ENCODE data around the gene IQCF2.
"Not testable (repeated sequence)": the region's sequence is repeated elsewhere in the genome, so short reads cannot be mapped to it uniquely, and the experiment has no call there.

The IQCF2 gene

DNA sequence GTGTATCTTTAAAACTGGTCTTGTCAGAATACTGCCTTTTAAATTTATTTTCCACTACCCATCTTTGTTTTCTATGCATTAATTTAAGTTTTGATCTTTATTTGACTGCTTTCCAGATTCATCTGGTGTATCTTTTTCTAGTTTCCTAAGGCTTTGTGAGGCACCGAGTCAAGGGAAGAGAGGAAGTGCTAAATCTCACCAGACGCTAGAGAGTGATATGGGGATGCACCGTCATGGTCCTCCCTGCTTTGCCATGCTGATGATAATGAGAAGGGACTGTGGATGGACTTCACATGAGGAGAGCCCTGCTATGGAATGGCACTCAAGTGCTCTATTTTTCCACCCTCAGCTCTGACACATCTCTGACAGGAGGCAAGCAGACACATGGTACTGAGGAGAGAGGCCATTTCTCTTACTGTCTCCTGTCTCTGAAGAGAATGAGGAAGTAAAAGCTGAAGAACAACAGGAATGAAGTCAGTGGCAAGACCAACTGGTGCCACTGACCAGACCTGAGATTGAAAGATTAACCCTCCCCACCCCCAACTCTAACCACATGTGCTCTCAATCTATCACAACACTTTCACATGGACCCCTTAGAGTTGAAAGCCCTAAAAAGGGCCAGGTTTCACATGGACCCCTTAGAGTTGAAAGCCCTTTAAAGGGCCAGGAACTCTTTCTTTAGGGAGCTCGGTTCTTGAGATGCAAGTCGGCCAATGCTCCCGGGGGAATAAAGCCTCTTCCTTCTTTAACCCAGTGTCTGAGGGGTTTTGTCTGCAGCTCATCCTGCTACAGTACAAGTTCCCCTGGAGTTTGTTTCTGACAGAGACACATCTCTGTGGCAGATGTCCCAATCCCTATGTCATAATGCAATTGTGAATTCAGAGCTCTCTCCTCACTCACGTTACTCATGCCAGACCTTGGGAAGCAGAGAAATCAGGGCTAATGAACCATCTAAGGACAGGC lies at the start of gene IQCF2:
Gene IQCF2, plus strand, starts transcription at position 913 of the 963 bp plus-strand sequence. CDS start 52 bp downstream, outside the sequence.
- no peak for DNase-seq

DNA sequence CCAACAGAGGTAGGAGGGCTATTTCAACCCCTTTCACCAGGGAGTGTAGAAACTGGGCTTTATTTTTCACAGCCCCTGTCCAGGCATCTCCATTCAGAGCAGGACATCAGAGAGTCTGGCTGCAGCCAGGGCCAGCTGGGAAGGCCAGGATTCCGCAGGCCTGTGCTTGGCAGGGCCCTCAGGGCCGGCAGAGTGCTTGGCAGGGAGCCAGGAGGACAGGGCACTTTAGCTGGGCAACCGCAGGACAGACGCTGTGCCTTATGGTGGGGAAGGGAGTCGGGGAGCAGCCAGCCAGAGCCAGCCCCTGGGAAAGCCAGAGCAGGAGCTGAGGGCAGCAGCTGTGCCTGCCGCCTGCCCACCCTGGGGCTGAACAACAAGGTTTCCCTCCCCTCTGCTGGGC lies 47.9 kb upstream of the IQCF2 start:
- DNase-seq = no peak

DNA sequence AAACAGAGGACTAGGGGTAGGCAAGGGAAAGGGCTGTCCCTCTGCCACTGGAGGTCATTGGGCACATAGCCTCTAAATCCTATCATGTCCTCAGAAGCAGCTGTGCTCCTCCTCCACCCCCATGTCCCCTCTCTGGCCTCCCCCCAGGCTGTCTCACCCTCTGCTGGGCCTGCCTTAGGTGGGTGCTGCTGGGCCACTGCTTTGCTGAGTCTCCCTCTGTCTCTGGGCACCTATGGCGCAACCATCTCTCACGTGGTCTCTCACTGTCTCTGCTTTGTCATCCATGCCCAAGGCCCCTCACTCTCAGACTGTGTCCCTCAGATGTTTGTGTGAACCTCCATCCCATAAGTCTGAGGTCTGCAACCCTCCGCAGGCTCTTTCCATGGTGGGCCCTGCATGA lies 47.4 kb upstream of the IQCF2 start:
- DNase-seq = no peak

DNA sequence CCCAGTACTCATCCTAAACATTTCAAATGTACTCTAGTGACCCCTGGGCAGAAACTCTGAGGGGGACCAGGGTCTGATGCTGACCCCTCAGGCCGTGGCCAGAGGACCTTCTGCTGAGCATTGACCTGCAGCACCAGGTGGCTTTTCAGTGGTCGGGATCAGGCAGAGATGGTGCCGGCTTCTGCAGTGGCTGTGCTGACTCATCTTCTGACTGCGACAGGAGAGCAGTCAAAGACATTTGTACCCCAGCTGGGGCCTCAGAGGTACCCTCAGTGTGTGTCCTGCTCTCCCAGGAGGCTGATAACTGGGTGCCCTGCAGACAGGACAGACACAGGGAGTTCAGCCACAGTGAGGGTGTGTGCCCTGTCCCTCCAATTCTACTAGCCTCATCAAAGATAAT lies 45.8 kb upstream of the IQCF2 start:
- no peak for DNase-seq

DNA sequence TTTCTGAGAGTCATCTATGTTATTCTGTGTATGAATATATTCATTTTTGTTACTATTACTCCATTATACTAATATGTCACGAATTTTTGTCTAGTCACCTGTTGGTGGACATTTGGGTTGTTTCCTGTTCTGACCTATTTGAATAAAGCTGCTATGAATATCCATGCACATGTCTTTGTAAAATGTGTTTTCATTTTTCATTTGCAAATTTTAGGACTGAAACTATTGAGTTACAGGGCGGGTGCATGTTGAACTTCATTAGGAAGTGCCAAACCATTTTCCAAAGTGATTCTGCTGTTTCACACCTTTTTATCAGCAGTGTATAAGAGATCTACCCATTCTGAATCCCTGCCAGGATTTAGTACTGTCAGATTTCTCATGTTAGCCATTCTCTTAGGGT lies 44.7 kb upstream of the IQCF2 start:
- DNase-seq = no peak

DNA sequence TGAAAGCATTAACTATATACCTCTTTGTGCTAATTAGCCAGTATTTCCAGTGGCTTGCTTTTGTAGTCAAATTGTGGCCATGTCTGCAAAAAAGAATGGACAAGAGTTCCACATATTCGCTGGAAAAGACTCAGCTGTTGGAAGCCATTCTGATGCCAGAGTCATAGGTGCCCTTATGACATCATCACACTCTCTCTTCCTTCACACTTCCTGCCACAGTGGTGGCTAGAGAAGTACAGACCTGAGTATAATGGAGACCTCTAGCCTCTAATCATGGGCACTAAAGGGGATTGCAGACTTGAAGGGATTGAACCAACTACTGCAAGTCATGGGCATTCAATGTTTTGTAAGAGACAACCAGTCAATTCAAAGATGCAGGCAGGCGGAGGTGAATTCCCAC lies 44.0 kb upstream of the IQCF2 start:
- DNase-seq = no peak

DNA sequence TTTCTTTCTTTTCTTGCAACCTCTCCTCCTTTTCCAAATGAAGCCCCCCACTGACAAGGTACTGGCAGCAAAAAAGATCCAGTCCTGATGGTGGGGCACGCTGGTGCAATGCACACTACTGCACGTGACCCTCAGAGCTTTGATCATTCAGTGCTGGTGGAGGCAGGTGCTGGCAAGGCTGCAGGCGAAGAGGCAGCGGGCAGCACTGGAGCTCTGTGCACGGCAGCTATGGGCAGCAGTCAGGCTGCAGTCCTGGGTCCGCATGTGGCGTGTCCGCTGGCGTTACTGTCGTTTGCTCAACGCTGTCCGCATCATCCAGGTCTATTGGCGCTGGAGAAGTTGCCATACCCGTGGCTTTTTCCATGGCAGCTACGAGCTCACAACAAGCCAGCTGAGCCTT lies 42.3 kb upstream of the IQCF2 start:
- DNase-seq = no peak

DNA sequence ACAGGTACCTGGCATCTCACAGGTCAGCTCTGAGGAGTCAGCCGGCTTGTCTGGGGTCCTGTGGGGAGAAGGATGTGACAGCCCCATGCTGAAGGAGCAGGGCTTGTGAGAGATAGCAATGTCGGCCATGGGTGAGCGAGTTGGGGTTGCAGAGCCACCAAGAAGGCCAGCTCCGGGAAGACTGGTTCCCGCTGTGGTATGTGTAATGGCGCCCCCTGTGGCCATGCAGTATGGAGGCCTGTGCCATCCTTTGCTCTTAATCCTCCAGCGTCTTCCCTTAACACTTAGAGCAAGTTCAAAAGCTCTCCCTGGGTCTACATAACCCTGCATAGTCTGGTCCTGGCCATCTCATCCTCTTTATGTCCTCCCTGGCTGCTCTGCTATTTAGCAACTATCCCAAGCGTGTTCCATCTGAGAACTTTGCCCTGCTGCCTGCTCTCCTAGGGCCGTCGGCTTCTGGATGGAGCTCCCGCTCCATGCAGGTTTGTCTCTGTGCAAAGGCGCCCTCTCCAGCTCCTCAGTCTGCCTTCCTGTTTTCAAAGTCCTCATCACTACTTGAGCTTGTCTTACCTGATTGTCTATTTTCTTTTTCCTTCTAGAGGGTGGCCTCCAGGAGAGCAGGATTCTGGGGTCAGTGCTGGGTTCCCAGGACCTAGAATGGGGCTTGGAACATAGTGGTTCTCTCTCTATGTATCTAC lies 41.6 kb upstream of the IQCF2 start:
- peak; percentile 4 for DNase-seq

DNA sequence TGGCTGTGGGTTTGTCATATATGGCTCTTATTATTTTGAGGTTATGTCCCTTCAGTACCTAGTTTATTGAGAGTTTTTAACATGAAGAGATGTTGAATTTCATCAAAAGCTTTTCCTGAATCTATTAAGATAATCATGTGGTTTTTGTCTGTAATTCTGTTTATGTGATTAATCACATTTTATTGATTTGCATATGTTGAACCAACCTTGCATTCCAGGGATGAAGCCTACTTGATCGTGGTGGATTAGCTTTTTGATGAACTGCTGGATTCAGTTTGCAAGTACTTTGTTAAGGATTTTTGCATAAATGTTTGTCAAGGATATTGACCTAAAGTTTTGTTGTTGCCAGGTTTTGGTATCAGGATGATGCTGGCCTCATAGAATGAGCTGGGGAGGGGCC lies 33.1 kb upstream of the IQCF2 start:
- DNase-seq = no peak

DNA sequence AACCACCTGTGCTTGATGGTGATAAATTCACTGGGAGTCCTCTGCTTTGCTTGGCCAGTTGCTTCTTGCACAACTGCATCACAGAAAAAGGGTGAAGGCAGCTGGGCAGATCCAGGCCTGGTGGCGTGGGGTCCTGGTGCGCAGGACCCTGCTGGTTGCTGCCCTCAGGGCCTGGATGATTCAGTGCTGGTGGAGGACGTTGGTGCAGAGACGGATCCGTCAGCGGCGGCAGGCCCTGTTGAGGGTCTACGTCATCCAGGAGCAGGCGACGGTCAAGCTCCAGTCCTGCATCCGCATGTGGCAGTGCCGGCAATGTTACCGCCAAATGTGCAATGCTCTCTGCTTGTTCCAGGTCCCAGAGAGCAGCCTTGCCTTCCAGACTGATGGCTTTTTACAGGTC lies 31.1 kb upstream of the IQCF2 start:
- DNase-seq = no peak

DNA sequence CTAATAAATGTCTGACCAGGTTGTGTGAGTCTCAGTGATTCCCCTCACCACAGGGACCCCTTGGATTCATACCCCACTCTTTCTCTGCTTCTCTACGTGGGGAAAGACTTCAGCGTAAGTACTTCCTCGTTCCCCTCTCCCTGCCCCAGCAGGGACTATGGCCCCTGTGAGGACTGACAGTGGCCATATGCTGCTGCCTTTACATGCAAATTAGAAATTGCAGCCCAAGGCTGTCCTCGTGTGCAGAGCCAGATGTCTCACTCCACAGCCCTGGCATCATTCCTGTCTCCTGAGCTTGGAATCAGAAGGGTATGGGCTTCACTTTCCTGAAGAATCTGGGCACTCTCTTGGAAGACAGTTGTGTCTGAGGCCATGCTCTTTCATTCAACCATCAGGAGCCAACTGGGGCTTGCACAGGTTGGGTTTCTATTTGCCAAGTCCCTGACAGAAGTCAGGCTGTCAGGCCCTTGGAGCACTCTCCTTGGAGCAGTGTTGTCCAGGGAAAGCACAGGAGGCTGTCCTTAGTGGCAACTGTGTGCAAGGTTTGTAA lies 30.5 kb upstream of the IQCF2 start:
- DNase-seq = no peak

DNA sequence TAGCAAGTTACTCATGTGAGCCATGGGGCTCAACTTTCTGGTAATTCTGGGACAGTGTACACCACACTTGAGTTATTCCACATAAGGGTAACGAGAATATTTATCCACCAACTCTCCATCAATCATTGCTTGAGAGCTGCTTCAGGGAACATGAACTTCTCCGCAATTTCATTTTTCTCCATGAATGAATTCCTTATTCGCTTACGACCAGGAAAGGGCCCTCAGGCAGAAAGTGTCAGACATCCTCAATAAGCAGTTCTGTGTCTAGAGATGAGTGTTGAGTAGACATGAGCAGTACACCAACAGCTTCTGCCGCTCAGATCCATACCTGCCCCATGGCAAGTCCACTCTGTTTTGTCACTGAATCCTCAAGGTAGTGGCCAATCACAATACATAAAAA lies 24.8 kb upstream of the IQCF2 start:
- DNase-seq = no peak

DNA sequence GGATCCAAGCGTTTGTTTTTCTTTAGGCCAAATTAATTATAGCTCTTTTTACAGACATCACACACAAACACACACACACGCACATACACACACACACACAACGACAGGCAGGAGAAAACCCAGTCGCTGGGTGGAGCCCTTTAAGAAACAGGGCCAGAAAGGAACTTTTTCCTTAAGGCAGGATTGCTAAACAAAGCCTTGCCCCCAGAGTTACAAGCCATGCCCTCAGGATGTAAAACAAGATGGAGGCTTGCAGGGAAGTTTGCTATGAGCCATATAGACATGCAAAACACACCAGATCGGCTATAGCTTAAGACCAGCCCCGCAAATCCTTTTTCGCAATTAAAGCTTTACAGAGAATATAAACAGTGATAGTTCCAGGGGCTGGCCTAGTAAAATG lies 16.3 kb upstream of the IQCF2 start:
- DNase-seq = no peak

DNA sequence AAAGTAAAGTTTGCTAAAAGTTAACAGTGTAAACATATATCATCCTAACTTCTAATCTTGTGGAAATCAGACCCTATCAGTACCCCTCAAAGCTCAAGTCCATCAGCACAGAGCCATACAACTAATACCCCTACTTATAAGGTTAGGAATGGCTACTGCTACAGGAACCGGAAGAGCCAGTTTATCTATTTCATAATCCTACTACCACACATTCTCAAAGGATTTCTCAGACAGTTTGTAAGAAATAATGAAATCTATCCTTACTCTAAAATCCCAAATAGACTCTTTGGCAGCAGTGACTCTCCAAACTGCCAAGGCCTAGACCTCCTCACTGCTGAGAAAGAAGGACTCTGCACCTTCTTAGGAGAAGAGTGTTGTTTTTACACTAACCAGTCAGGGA lies 6.0 kb upstream of the IQCF2 start:
- DNase-seq = peak; percentile 13

DNA sequence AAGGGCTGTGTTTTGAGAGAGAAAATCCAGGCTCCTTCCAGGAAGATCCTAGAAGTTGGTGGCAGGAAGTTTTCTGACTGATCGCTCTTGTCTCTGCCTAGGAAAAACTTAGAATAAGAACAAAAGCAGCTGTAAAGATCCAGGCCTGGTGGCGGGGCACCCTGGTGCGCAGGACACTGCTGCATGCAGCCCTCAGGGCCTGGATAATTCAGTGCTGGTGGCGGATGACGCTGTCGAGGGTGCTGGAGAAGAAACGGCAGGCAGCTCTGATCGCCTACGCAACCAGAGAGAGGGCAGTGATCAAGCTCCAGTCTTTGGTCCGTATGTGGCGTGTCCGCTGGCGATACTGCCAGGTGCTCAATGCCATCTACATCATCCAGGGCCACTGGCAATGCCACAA lies 1.5 kb downstream of the IQCF2 start:
- DNase-seq = no peak

DNA sequence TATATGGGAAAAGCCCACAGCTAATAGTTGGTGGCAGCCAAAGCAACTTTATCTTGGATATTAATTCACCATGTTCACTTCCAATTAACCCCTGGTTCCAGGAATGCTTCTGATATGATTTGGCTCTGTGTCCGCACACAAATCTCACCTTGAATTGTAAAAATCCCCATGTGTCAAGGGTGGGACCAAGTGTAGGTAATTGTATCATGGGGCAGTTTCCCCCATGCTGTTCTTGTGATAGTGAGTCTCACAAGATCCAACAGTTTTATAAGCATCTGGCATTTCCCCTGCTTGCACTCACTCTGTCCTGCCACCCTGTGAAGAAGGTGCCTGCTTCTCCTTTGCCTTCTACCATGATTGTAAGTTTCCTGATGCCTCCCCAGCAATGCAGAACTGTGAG lies 7.5 kb downstream of the IQCF2 start:
- not testable (repeated sequence) for DNase-seq

DNA sequence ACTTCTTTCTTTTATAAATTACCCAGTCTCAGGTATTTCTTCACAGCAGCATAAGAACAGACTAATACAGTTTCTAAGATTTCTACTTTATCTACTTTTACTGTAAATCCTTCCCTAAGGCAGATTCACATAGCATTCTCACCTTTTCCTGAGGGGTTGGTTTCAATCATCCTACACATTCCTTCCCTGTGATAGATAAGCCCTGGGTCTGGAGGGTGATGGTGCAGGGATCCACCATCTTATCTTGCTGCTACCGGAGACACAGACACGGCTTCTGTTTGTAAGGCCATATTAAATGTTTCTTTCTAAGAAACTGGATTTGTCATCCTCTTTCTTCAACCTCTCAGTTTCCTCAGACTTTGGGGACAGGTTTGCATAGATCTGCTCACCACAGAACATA lies 7.9 kb downstream of the IQCF2 start:
- DNase-seq = no peak

DNA sequence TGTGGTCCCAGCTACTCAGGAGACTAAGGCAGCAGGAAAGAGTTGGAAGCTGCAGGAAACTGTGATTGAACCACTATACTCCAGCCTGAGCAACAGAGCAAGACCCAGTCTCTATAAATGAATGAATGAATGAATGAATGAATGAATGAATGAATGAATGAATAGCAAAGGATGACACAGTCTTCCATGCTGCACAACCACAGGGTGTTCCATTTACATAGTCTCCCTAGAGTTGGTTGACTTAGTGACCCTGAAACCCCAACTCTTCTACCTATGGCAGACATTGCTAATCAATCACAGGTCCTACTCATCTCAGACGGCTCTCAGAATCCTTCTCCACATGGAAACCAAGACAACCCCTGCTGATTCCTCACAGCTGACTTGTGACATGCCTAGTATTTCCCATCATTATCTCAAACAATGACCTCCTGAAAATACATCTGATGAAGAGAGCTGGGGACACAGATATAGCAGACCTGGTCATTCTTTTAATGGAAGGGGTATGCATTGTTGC lies 11.9 kb downstream of the IQCF2 start:
- DNase-seq = no peak

DNA sequence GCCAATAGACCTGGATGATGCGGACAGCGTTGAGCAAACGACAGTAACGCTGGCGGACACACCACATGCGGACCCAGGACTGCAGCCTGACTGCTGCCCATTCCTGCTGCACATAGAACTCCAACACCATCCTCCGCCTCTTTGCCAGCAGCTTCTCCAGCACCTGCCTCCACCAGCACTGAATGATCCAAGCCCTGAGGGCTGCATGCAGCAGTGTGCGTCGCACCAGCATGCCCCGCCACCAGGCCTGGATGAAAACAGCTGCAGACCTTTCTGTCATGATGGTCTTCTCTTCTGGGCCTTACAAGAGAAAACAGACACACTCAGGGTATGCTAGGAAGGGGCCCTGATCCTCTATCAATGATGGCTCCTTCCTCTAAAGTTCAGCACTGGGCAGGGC lies 12.5 kb downstream of the IQCF2 start:
- DNase-seq = no peak

DNA sequence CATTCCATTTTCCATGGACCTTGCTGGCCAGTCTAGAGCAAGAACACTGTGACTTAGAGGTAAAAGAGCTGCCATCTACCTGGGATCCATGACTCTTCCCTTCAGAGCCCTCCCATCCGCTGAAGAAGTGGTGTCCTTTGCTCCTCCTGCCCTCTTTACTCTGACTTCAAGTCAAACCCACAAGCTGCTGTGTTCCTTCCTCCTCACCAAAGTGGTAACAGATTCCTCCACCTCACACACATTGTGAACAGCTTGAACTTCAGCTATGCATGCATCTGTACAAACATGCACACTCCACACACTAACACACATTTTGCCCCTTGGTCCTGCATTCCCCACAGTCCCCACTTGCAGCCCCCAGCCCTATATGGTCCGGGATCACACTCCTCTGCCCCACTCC lies 13.0 kb downstream of the IQCF2 start:
- DNase-seq = no peak

DNA sequence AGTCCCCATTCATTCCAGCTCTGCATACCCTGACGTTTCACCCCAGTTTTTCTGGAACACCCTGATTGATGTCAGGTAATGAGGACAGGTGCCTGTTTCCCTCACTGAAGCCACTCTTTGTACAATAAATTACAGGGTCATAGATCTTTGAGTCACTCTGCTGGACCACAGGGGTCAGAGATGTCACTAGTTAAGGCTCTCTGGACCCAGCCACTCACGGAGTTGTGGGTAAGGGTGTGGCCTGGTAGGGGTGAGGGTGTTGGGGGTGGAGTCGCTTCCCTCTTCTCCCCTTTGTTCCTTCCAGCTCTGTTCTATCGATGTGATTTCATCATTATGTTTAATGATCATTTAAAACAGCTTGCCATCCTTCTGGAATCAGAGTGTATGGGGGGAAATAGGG lies 13.5 kb downstream of the IQCF2 start:
- DNase-seq = no peak

DNA sequence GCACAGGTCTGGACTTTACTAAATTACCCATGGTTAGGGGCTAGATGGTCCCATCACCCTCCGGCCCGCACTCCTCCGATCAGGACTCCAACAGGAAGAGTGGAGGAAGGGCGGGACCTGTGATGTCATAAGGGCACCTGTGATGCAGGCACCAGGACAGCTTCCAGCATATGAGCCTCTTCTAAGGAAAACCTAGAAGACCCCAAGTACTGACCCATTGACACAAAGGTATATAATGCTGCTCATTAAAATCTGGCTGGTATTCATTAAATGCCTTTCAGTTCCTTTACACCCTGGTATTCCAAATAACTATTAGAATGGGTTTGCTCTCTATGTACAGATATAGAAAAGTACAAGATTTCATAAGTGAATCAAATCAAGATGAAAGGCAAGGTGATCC lies 14.1 kb downstream of the IQCF2 start, which contains the start of gene IQCF5:
Gene IQCF5, minus strand, starts transcription at position 101 of the 400 bp plus-strand sequence. Its CDS starts 70 bp downstream, at position 31.
- no peak for DNase-seq

DNA sequence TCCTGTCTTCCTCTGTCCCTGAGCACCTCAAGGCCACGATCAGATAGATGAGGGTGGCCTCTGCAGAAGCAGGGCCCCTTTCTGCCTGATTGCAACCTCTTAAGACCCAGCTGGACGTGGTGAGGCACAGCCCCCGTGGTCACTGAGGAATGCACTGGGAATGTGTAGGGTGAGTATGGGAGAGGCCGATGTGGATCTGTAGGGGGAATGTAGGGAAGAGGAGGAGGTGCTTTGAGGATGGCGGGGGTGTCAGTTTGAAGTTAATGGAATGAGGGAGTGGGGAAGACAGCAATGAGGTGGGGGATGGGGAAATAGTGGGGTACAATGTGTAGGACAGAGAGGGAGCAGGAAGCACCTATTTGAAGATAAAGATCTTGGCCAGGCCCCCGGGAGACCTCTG lies 14.8 kb downstream of the IQCF2 start:
- no peak for DNase-seq

DNA sequence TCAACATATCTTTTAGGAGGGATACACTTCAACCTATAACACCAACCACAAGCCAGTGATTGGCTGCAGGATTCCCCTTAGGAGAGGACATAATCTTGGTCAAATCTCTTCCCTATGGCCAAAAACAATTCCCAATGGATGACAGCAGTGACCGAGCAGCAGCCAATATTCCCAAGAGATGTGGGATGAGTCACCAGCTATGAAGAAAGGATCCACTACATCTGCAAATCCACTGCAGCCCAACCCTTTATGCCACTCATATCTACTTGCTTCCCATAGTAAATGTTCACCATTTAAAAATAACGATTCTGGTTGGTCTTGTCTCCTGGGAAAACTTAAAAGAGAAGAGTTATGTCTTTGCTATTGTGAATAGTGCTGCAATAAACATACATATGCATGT lies 18.5 kb downstream of the IQCF2 start:
- peak; percentile 4 for DNase-seq

Measured in HCEC 1CT (cell line).